Measurements from ENCODE around the gene TANGO6. TPM values are rescaled to one million over a fixed set of nuclear protein-coding genes. Genes with fewer than 3 reads are reported as not detected.

Gene TANGO6
- total RNA-seq, result 1 to 10 TPM; 6.1 to 9.3 (median 6.6) TPM
- polyA plus RNA-seq, result 1 to 10 TPM; 2.6 to 4.2 TPM

- intact Hi-C loops (cut with DNase I), result no loop called here
- ATAC-seq (peak; percentile 95 to 98 (median 96)), DNase-seq (peak; percentile 78 to 94 (median 90)), FAIRE-seq (no peak)
- H3K27me3 ChIP-seq, result no peaks in the 10 kb centered on the region
- H3K9me3 ChIP-seq, result no peaks in the 10 kb centered on the region
- no peaks in the 10 kb centered on the region for H3K36me3 ChIP-seq
- peak within 1 kb of the TSS; percentile 36 to 72 (median 64) for H3K27ac ChIP-seq
- H3K4me3 ChIP-seq, result peak within 1 kb of the TSS; percentile 67 to 97 (median 91)
- H3K4me1 ChIP-seq, result no peaks in the 10 kb centered on the region
- no peak for TF ChIP-seq CTCF (IDR thresholded peaks at IDR 0.05)
- 0 to 1% methylated on average over 55 of the region's 55 CpGs for WGBS, 2 donors
These were observed at the start of gene TANGO6 for GRCh38 chr16:68843482-68844210. Gene TANGO6, plus strand, starts transcription at chr16:68843531. Its CDS starts 87 bp downstream, at chr16:68843618.

GRCh38 chr16:68798398-68798797 lies 44.9 kb upstream of the TANGO6 start:
- 75 to 79% methylated on average over 2 of the region's 2 CpGs for WGBS, 2 donors
- no peak for ATAC-seq
- Histone ChIP-seq H3K36me3 (peaks cover 0 to 17% (median 0%) of the 10 kb centered on the region in 3 donors), H3K4me3 (no peak overlapping the region), H3K27ac (peak overlapping the region in 1 of 4 donors; percentile 58), H3K27me3 (no peaks in the 10 kb centered on the region), H3K4me1 (peaks cover 11 to 33% (median 22%) of the 10 kb centered on the region in 3 donors), H3K9me3 (no peaks in the 10 kb centered on the region)
- DNase-seq, result no peak
- TF ChIP-seq CTCF (IDR thresholded peaks at IDR 0.05), result no peak
- intact Hi-C loops (cut with DNase I), result no loop called here
- no peak for FAIRE-seq

GRCh38 chr16:68800257-68800875 lies 43.0 kb upstream of the TANGO6 start:
- H3K36me3 ChIP-seq, result peaks cover 0 to 17% (median 0%) of the 10 kb centered on the region in 3 donors
- H3K4me3 ChIP-seq, result no peak overlapping the region
- peak overlapping the region in 2 of 4 donors; percentile 36 to 58 for H3K27ac ChIP-seq
- peaks cover 9 to 26% (median 20%) of the 10 kb centered on the region in 3 donors for H3K4me1 ChIP-seq
- H3K9me3 ChIP-seq, result no peaks in the 10 kb centered on the region
- FAIRE-seq, result peak; percentile 26
- ATAC-seq, result peak; percentile 78 to 92 (median 86)
- 7% methylated on average over 5 of the region's 5 CpGs for WGBS, 2 donors
- no peaks in the 10 kb centered on the region for H3K27me3 ChIP-seq
- intact Hi-C loops (cut with DNase I), result loop anchor here in 1 of 3 donors (10.0 kb wide), 1 partner anchor 96 kb away; no protein-coding TSS in a partner anchor
- TF ChIP-seq CTCF (IDR thresholded peaks at IDR 0.05), result peak; percentile 31 to 65 (median 36)
- DNase-seq, result peak in 3 of 6 donors; percentile 32 to 80 (median 67)

GRCh38 chr16:68802190-68802589 lies 41.1 kb upstream of the TANGO6 start:
- TF ChIP-seq CTCF (IDR thresholded peaks at IDR 0.05), result no peak
- Histone ChIP-seq H3K27me3 (no peaks in the 10 kb centered on the region), H3K4me3 (no peak overlapping the region), H3K36me3 (peaks cover 0 to 17% (median 0%) of the 10 kb centered on the region in 3 donors), H3K27ac (peak overlapping the region in 1 of 4 donors; percentile 41), H3K4me1 (peaks cover 9 to 26% (median 20%) of the 10 kb centered on the region in 3 donors), H3K9me3 (no peaks in the 10 kb centered on the region)
- FAIRE-seq, result no peak
- ATAC-seq, result peak in 2 of 4 donors; percentile 28 to 29
- intact Hi-C loops (cut with DNase I), result loop anchor here in 1 of 3 donors (10.0 kb wide), 1 partner anchor 97 kb away; no protein-coding TSS in a partner anchor
- 56 to 57% methylated on average over 7 of the region's 7 CpGs for WGBS, 2 donors
- no peak for DNase-seq

Measured in pancreas (tissue), 10 donors.